ENCODE data around the gene PRKCA. TPM values are rescaled to one million over a fixed set of nuclear protein-coding genes. Genes with fewer than 3 reads are reported as not detected.

The PRKCA gene
- total RNA-seq, 1 donor from 2014 or later: 6.7 TPM

DNA sequence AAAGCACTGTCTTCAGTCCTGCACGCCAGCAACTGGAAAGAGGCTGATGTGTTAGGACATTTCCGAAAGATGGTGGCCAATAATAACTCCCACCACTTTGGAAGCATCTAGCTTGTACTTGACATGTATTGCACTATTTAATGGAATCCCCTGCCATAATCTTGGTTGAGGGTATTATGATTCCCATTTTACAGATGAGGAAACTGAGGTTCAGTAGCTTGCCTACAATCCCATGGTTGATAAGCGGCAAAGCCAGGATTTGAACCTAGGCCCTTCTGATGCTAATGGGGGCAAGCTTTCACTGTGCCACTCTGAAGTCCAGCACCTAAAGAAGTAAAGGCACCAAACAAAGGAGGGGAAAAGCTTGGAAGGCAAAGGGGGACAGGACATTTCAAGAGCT, 540.5 kb downstream of the PRKCA start:
- TF ChIP-seq, protein P1, sequence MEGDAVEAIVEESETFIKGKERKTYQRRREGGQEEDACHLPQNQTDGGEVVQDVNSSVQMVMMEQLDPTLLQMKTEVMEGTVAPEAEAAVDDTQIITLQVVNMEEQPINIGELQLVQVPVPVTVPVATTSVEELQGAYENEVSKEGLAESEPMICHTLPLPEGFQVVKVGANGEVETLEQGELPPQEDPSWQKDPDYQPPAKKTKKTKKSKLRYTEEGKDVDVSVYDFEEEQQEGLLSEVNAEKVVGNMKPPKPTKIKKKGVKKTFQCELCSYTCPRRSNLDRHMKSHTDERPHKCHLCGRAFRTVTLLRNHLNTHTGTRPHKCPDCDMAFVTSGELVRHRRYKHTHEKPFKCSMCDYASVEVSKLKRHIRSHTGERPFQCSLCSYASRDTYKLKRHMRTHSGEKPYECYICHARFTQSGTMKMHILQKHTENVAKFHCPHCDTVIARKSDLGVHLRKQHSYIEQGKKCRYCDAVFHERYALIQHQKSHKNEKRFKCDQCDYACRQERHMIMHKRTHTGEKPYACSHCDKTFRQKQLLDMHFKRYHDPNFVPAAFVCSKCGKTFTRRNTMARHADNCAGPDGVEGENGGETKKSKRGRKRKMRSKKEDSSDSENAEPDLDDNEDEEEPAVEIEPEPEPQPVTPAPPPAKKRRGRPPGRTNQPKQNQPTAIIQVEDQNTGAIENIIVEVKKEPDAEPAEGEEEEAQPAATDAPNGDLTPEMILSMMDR (conservative IDR thresholded peaks at IDR 0.05; ENCODE audit: low read depth, low read length): no peak

DNA sequence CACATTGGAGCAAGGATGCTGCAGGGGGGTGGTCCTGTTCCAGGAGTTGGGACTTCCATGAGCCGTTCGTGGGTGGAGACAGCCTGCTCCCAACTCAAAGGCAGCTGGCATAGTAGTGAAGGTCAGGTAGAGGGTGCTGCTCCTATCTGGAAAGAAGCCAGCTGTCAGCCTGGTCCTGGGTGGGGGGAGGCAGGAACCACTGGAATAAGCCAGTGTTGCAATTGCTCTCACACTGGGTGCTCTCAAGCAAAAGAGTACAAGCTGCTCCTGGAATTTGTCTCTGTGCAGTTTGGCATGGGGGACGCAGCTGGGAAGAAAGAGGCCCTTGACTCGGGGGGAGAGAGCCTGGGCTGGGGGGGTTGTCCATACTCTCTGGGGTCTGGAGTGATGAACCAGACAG, 541.2 kb downstream of the PRKCA start:
- no peak for DNase-seq (ENCODE audit: low read depth)
- no peak overlapping the region for H3K4me3 ChIP-seq (ENCODE audit: low read depth, low read length)
- TF ChIP-seq, protein P1 (conservative IDR thresholded peaks at IDR 0.05; ENCODE audit: low read depth, low read length): no peak

More for the DNA sequence above, 540.5 kb downstream of the PRKCA start:
- H3K4me3 ChIP-seq (ENCODE audit: low read depth, low read length): no peak overlapping the region
- no peak for DNase-seq (ENCODE audit: low read depth)

DNA sequence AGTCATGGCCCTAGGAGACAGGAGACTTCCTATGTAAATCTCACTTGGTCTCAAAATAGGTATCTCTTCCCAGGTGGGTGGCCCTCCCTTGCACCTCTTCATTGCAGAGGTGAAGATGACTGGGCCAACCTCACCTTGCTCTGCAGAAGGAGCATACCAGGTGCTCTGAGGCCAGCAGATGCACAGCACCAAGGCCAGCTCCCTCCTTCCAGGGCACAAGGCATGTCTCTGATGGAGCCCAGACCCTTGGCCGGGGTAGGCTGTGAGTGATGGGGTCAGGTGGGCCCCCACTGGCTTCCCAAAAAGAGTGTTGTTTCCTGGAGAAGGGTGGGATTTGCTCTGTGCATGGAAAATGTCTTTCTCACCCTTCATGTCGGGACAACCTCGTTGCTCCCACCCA, 545.3 kb downstream of the PRKCA start:
- DNase-seq (ENCODE audit: low read depth): no peak
- TF ChIP-seq, protein P1 (conservative IDR thresholded peaks at IDR 0.05; ENCODE audit: low read depth, low read length): no peak
- no peak overlapping the region for H3K4me3 ChIP-seq (ENCODE audit: low read depth, low read length)

DNA sequence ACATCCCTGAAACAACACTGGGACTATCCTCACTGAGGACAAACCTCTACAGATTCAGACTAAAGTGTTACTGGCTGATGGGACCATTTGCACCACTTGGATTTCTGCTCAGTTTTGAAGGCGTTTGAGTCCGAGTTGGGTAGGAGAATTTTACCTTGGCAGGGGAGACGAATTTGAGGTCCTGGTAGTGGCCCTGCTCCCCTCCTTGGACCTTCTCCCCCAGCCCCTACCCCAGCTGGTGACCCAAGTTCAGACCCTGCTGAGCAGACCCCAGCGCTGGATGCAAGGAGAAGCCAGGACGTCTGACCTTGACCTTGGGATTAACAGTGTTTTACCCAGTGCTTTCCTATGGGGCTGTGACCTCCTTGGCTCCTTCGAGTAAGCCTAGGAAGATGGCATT, 546.1 kb downstream of the PRKCA start:
- TF ChIP-seq, protein P1 (conservative IDR thresholded peaks at IDR 0.05; ENCODE audit: low read depth, low read length): no peak
- DNase-seq (ENCODE audit: low read depth): no peak
- no peak overlapping the region for H3K4me3 ChIP-seq (ENCODE audit: low read depth, low read length)

DNA sequence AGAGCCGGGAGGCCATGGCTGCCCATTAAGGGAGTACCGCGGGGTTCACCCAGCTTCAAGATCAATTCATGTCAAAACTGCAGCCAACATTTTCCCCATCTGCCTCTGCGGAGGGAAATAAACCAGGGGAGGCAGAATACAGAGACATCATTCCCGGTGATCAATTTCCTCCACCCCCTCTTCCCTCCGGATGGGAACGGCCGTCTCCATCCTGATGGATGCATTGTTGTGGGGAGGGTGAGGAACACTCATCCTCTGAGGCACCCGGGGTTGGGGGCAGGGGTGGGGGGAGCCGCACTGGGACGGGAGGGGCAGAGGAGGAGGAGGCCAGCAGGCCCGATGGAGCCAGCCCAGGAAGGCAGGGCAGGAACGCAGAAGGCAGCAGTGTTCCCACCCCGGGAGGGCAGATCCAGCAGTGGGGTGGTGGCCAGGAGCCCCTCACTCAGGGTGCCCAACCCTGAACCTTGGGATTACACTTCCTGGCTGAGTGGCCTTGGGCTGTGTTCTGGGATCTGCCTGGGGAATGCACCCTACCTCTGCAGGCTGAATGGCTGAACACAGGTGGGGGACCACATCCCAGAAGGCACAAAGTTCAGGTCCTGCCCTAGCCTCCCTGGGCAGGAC, 546.7 kb downstream of the PRKCA start:
- no peak overlapping the region for H3K4me3 ChIP-seq (ENCODE audit: low read depth, low read length)
- no peak for DNase-seq (ENCODE audit: low read depth)
- TF ChIP-seq, protein P1 (conservative IDR thresholded peaks at IDR 0.05; ENCODE audit: low read depth, low read length): no peak

DNA sequence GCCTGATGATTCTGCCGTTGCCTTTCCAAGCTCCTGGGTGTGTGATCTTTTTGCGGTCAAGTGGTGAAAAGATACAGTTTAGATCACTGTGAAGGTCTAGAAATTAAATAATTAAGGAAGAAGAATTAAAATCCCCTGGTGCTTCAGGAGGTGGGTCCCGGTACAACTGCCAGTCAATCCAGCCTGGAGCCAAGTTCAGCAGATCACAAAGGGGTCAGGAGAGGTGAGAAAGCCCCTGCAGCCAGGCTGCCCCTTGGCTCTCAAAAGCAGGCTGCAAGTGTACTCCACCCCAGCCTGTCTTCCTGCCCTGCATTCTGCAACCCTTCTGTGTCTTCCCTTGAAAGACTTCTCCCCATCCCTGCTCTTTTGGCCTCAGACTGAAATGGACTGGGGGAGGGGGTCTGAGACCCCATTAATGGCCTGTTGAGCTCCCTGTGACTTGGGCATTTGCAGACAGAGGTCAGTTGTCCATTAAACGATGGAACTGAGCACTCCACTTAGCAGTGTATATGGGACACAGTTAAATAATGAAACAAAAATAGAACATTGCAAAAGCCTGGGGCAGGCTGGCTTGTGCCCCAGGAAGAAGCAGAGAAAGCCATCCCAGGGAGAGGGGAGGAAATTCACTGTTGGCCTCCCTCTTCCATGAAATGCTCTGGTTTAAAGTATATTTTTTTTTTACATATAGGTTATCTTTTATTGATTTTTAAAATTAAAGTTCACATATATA, 547.6 kb downstream of the PRKCA start:
- H3K4me3 ChIP-seq (ENCODE audit: low read depth, low read length): no peak overlapping the region
- TF ChIP-seq, protein P1 (conservative IDR thresholded peaks at IDR 0.05; ENCODE audit: low read depth, low read length): no peak
- no peak for DNase-seq (ENCODE audit: low read depth)

DNA sequence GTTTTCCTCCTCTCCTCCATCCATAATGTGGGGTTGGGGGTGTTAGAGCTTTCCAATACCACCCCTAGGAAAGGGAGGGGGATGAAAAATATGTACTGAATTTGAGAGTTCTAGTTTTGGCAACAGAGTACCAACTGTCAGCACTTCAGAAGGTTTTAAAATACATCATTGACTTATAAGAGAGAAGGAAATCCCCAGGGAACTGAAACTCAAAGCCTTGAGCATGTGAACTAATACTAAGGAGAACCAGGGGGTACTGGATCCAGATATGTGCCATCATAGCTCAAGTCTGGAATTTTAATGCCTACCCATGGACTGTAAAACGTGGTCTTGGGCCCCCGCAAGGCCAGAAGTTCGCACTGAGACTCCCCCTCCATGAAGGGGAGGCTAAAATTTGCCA, 548.3 kb downstream of the PRKCA start:
- H3K4me3 ChIP-seq (ENCODE audit: low read depth, low read length): no peak overlapping the region
- TF ChIP-seq, protein P1 (conservative IDR thresholded peaks at IDR 0.05; ENCODE audit: low read depth, low read length): no peak
- DNase-seq (ENCODE audit: low read depth): no peak
